Gastrocnemius medialis (tissue), 4 donors: ENCODE results near the gene TANC1.

Experiments
- CTCF ChIP-seq, 5 experiments: fragments of 450-650 bp in 3 of 5; fragments of 200-600 bp in 2 of 5; sonication (generic) in 2 of 5; IDR thresholded peaks in 4 of 5; conservative IDR thresholded peaks in 1 of 5; 1 replicate in 4 of 5; 2 replicates in 1 of 5; pipeline ENCODE4 v1.5.1; 2016 to 2019; ENCODE audit warnings: antibody characterized with exemption in 5 of 5, mild to moderate bottlenecking in 3 of 5, moderate library complexity in 3 of 5
- POLR2A ChIP-seq, 2 donors: fragments of 450-650 bp; IDR thresholded peaks; one replicate each; pipeline ENCODE4 v1.6.1; 2017; ENCODE audit warnings: antibody characterized with exemption in 2 of 2, mild to moderate bottlenecking in 2 of 2, moderate library complexity in 2 of 2

- no peak for TF ChIP-seq CTCF (IDR thresholded peaks at IDR 0.05 in 4 of 5, conservative IDR thresholded peaks at IDR 0.05 in 1 of 5)
- no peak for TF ChIP-seq POLR2A (IDR thresholded peaks at IDR 0.05)
Measured at GRCh38 chr2:158922601-158923000, 45.8 kb upstream of the TANC1 start.
